ENCODE results near the gene PNPLA8.

Gene PNPLA8

GRCh38 chr7:108464743-108465142 lies 61.2 kb downstream of the PNPLA8 start:
- no peak for DNase-seq

GRCh38 chr7:108463613-108464012 lies 62.3 kb downstream of the PNPLA8 start:
- DNase-seq = no peak

GRCh38 chr7:108461840-108462239 lies 64.1 kb downstream of the PNPLA8 start:
- DNase-seq = no peak

GRCh38 chr7:108460964-108461363 lies 65.0 kb downstream of the PNPLA8 start:
- DNase-seq = no peak

- no peak for DNase-seq
Measured at GRCh38 chr7:108459922-108460551, 65.9 kb downstream of the PNPLA8 start.

- DNase-seq = no peak
Measured at GRCh38 chr7:108457871-108458270, 68.1 kb downstream of the PNPLA8 start.

GRCh38 chr7:108456845-108457540 lies 68.9 kb downstream of the PNPLA8 start:
- DNase-seq = no peak

- no peak for DNase-seq
Measured at GRCh38 chr7:108455998-108456677, 69.8 kb downstream of the PNPLA8 start, which contains the start of gene NRCAM. TSS of gene NRCAM (minus strand) at chr7:108456436. CDS start at chr7:108240064, 216,372 bp downstream.

- no peak for DNase-seq
Measured at GRCh38 chr7:108455551-108455997, 70.4 kb downstream of the PNPLA8 start.

GRCh38 chr7:108454674-108455550 lies 71.0 kb downstream of the PNPLA8 start:
- DNase-seq = no peak

GRCh38 chr7:108454317-108454673 lies 71.6 kb downstream of the PNPLA8 start:
- no peak for DNase-seq

GRCh38 chr7:108453320-108453719 lies 72.6 kb downstream of the PNPLA8 start:
- no peak for DNase-seq

- no peak for DNase-seq
Measured at GRCh38 chr7:108452707-108453106, 73.2 kb downstream of the PNPLA8 start.

GRCh38 chr7:108451296-108451848 lies 74.6 kb downstream of the PNPLA8 start:
- DNase-seq = no peak

GRCh38 chr7:108450160-108450559 lies 75.8 kb downstream of the PNPLA8 start:
- DNase-seq = no peak

- DNase-seq = no peak
Measured at GRCh38 chr7:108449521-108449920, 76.4 kb downstream of the PNPLA8 start.

- no peak for DNase-seq
Measured at GRCh38 chr7:108448584-108449505, 77.1 kb downstream of the PNPLA8 start.

GRCh38 chr7:108442039-108442568 lies 83.8 kb downstream of the PNPLA8 start:
- no peak for DNase-seq

- DNase-seq = no peak
Measured at GRCh38 chr7:108441392-108441955, 84.5 kb downstream of the PNPLA8 start.

- no peak for DNase-seq
Measured at GRCh38 chr7:108440613-108441012, 85.3 kb downstream of the PNPLA8 start.

- DNase-seq = no peak
Measured at GRCh38 chr7:108436906-108437305, 89.0 kb downstream of the PNPLA8 start.

Data from activated effector memory CD4-positive, alpha-beta T cell treated with Interleukin-2 at 50 U/mL for 16 hours (primary cell).